NCI-H1930 (cell line): ENCODE data around the gene A4GALT.

ENCODE experiments used
- DNase-seq, 2 experiments: peaks; one replicate each; lab custom pipeline; 2025; lab: John Stamatoyannopoulos, UW

Gene A4GALT

GRCh38 chr22:42701694-42702093, 19.0 kb downstream of the A4GALT start:
- DNase-seq = no peak

GRCh38 chr22:42700901-42701300, 19.8 kb downstream of the A4GALT start:
- DNase-seq = no peak

GRCh38 chr22:42700355-42700754, 20.3 kb downstream of the A4GALT start:
- DNase-seq = no peak

- no peak for DNase-seq
These were observed 20.7 kb downstream of the A4GALT start for GRCh38 chr22:42699976-42700352.

GRCh38 chr22:42699281-42699975, 21.2 kb downstream of the A4GALT start:
- DNase-seq = no peak

GRCh38 chr22:42697542-42698013, 23.1 kb downstream of the A4GALT start:
- DNase-seq = no peak

- DNase-seq = no peak
These were observed 24.2 kb downstream of the A4GALT start for GRCh38 chr22:42696331-42696967.

GRCh38 chr22:42695294-42695693, 25.4 kb downstream of the A4GALT start:
- DNase-seq = no peak

- DNase-seq = no peak
These were observed 26.6 kb downstream of the A4GALT start for GRCh38 chr22:42693763-42694683.

GRCh38 chr22:42693055-42693762, 27.5 kb downstream of the A4GALT start:
- no peak for DNase-seq

- DNase-seq = no peak
These were observed 28.2 kb downstream of the A4GALT start for GRCh38 chr22:42692239-42693054.

GRCh38 chr22:42691440-42691839, 29.2 kb downstream of the A4GALT start:
- no peak for DNase-seq

GRCh38 chr22:42688241-42689211, 32.1 kb downstream of the A4GALT start:
- peak; percentile 10 to 48 for DNase-seq

GRCh38 chr22:42686756-42687491, 33.7 kb downstream of the A4GALT start:
- DNase-seq = no peak

GRCh38 chr22:42685941-42686653, 34.6 kb downstream of the A4GALT start:
- DNase-seq = no peak

GRCh38 chr22:42684462-42685195, 36.0 kb downstream of the A4GALT start:
- DNase-seq = no peak

- no peak for DNase-seq
These were observed 36.9 kb downstream of the A4GALT start for GRCh38 chr22:42683578-42684283.
